PC-3 (cell line): Measurements from ENCODE around the gene MYL1. TPM values are rescaled to one million over a fixed set of nuclear protein-coding genes. Genes with fewer than 3 reads are reported as not detected.

Experiments
- ATAC-seq: fragments of 200-7000 bp; cut with Tn5 transposase; 2 replicates; pipeline ENCODE4 v1.9.1; 2020; ENCODE audit warnings: mild to moderate bottlenecking, moderate library complexity
- BruUV-seq: library from RNA; stranded (reverse); fragments of 400-500 nt; replicated peaks from 2 replicates; lab custom pipeline; 2021; lab: Mats Ljungman, UMichigan
- CTCF ChIA-PET: fragments of 300-600 bp; sonication (Branson Sonifier 250); formaldehyde crosslinking; loops from one replicate; lab custom pipeline; 2022; ENCODE audit warnings: antibody characterized with exemption; lab: Charles Lee
- POLR2A ChIA-PET: fragments of 300-600 bp; sonication (Branson Sonifier 250); formaldehyde crosslinking; loops from one replicate; lab custom pipeline; 2022; ENCODE audit warnings: antibody characterized with exemption; ENCODE audit not compliant: unreplicated experiment; lab: Charles Lee
- DNase-seq: peaks from one replicate; pipeline ENCODE4 v3.0.0-alpha.2; 2015
- H2AFZ ChIP-seq: fragments of 300-600 bp; sonication (generic); 2 replicates; pipeline ENCODE4 v1.6.0; 2016; ENCODE audit warnings: antibody characterized with exemption, low read length
- H3F3A ChIP-seq: fragments of 300-600 bp; sonication (generic); one replicate; pipeline ENCODE4 v1.6.0; 2017; ENCODE audit warnings: antibody characterized with exemption, low read length, control low read depth, mild to moderate bottlenecking; ENCODE audit not compliant: unreplicated experiment
- H3K27ac ChIP-seq: fragments of 300-600 bp; sonication (generic); 2 replicates; pipeline ENCODE4 v1.5.1; 2016; ENCODE audit warnings: mild to moderate bottlenecking, low read length
- H3K27me3 ChIP-seq: fragments of 300-600 bp; sonication (generic); 2 replicates; pipeline ENCODE4 v1.6.1; 2016; ENCODE audit warnings: low read length, mixed read lengths
- H3K36me3 ChIP-seq: fragments of 300-600 bp; sonication (generic); 2 replicates; pipeline ENCODE4 v1.6.1; 2016; ENCODE audit warnings: low read depth, mixed run types, low read length, mixed read lengths
- H3K4me1 ChIP-seq: fragments of 300-600 bp; sonication (generic); 2 replicates; pipeline ENCODE4 v1.5.1; 2016; ENCODE audit warnings: low read length; ENCODE audit not compliant: insufficient read depth
- H3K4me2 ChIP-seq: fragments of 300-600 bp; sonication (generic); 2 replicates; pipeline ENCODE4 v1.6.0; 2016; ENCODE audit warnings: low read length
- H3K4me3 ChIP-seq: fragments of 300-600 bp; sonication (generic); 2 replicates; pipeline ENCODE4 v1.5.1; 2016; ENCODE audit warnings: mild to moderate bottlenecking, low read length, mixed read lengths
- H3K79me2 ChIP-seq: fragments of 300-600 bp; sonication (generic); 2 replicates; pipeline ENCODE4 v1.6.1; 2017; ENCODE audit warnings: low read length, mixed read lengths
- H3K9ac ChIP-seq: fragments of 300-600 bp; sonication (generic); 2 replicates; pipeline ENCODE4 v1.6.0; 2016; ENCODE audit warnings: mild to moderate bottlenecking, low read length
- H3K9me2 ChIP-seq: fragments of 300-600 bp; sonication (generic); replicated peaks from 2 replicates; pipeline ENCODE4 v1.6.1; 2016; ENCODE audit warnings: mixed run types, low read length, mixed read lengths
- H3K9me3 ChIP-seq: fragments of 300-600 bp; sonication (generic); 2 replicates; pipeline ENCODE4 v1.6.1; 2016; ENCODE audit warnings: low read length, mixed read lengths
- H4K20me1 ChIP-seq: fragments of 300-600 bp; sonication (generic); 2 replicates; pipeline ENCODE4 v1.6.1; 2016; ENCODE audit warnings: low read length, mixed read lengths
- EZH2 ChIP-seq: fragments of 300-600 bp; sonication (generic); IDR thresholded peaks from one replicate; pipeline ENCODE4 v1.6.1; 2017; ENCODE audit warnings: antibody characterized with exemption, mild to moderate bottlenecking, low read length; ENCODE audit not compliant: unreplicated experiment
- EZH2phosphoT487 ChIP-seq: fragments of 300-600 bp; sonication (generic); IDR thresholded peaks from 2 replicates; pipeline ENCODE4 v1.6.1; 2018; ENCODE audit warnings: mild to moderate bottlenecking, antibody characterized with exemption, low read length, borderline replicate concordance
- intact Hi-C: fragments of 100-400 bp; cut with micrococcal nuclease; formaldehyde crosslinking; loops from 2 replicates; pipeline ENCODE4 v1.9.0; 2023
- total RNA-seq: library from RNA; depleted of rRNA; stranded (reverse); fragments of >200 nt; gene quantifications from 2 replicates; pipeline ENCODE4 v1.2.3, GENCODE V29; 2014
- TF ChIP-seq, protein P1 (sequence below): fragments of 300-600 bp; sonication (generic); conservative IDR thresholded peaks from 2 replicates; pipeline ENCODE4 v1.5.1; 2017; ENCODE audit warnings: antibody characterized with exemption, low read depth, mild to moderate bottlenecking, low read length

Gene MYL1
- total RNA-seq, 1 experiment from 2014 or later: not detected

DNA sequence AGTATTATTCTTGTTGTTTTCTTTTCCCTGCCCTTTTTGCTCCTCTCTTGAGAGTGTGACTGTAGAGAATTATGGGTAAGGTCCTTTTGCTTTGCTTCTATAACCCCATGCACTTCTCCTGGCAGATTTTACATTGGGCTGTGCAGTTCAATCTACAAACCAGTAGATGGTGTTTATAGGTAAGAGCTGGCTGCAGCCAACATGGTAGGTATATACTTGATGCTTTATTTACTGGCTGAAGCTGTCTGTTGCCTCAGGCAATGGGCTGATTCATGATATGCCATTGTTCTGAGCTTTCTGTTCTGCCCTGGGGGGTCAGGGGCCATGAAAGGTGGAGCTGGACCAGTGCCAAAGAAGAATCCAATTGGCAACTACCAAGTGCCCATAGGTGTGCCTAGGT lies 48.3 kb upstream of the MYL1 start:
- Histone ChIP-seq H3K36me3 (no peaks in the 10 kb centered on the region), H3K4me3 (no peak overlapping the region), H3K4me2 (no peak overlapping the region), H3K27me3 (no peaks in the 10 kb centered on the region), H3K4me1 (no peaks in the 10 kb centered on the region), H3K79me2 (no peaks in the 10 kb centered on the region), H3F3A (no peaks in the 10 kb centered on the region), H3K27ac (no peak overlapping the region), H2AFZ (no peak overlapping the region), H3K9ac (no peak overlapping the region), H3K9me2 (no peaks in the 10 kb centered on the region), H4K20me1 (no peaks in the 10 kb centered on the region), H3K9me3 (no peaks in the 10 kb centered on the region)
- TF ChIP-seq, protein P1, sequence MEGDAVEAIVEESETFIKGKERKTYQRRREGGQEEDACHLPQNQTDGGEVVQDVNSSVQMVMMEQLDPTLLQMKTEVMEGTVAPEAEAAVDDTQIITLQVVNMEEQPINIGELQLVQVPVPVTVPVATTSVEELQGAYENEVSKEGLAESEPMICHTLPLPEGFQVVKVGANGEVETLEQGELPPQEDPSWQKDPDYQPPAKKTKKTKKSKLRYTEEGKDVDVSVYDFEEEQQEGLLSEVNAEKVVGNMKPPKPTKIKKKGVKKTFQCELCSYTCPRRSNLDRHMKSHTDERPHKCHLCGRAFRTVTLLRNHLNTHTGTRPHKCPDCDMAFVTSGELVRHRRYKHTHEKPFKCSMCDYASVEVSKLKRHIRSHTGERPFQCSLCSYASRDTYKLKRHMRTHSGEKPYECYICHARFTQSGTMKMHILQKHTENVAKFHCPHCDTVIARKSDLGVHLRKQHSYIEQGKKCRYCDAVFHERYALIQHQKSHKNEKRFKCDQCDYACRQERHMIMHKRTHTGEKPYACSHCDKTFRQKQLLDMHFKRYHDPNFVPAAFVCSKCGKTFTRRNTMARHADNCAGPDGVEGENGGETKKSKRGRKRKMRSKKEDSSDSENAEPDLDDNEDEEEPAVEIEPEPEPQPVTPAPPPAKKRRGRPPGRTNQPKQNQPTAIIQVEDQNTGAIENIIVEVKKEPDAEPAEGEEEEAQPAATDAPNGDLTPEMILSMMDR: peak; percentile 49
- TF ChIP-seq EZH2 (no peak), EZH2phosphoT487 (no peak)
- ChIA-PET POLR2A (no interaction called here), CTCF (no interaction called here)
- DNase-seq (peak; percentile 26), ATAC-seq (no peak)
- intact Hi-C loops: no loop called here
- BruUV-seq: no TSS peak

DNA sequence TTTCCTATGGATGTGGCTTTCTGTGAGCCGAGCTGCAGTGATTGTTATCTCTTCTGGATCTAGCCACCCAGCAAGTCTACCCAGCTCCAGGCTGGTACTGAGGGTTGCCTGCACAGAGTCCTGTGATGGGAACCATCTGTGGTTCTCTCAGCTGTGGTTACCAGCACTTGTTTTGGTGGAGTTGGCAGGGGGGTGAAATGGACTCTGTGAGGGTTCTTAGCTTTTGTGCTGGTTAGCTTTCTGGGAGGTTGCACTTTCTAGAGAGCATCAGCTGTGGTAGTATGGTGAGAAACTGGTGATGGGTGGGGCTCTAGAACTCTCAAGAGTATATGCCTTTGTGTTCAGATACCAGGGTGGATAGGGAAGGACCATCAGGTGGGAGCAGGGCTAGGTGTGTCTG lies 45.4 kb upstream of the MYL1 start:
- no peak overlapping the region for H3K4me2 ChIP-seq
- H3F3A ChIP-seq: no peaks in the 10 kb centered on the region
- no peaks in the 10 kb centered on the region for H3K9me3 ChIP-seq
- no peak overlapping the region for H3K4me3 ChIP-seq
- no peaks in the 10 kb centered on the region for H4K20me1 ChIP-seq
- intact Hi-C loops: no loop called here
- no peaks in the 10 kb centered on the region for H3K9me2 ChIP-seq
- DNase-seq (no peak), ATAC-seq (no peak)
- H3K9ac ChIP-seq: no peak overlapping the region
- POLR2A ChIA-PET: no interaction called here
- no peak for TF ChIP-seq EZH2
- TF ChIP-seq EZH2phosphoT487: no peak
- TF ChIP-seq, protein P1: no peak
- no peaks in the 10 kb centered on the region for H3K36me3 ChIP-seq
- H2AFZ ChIP-seq: no peak overlapping the region
- BruUV-seq: no TSS peak
- no peak overlapping the region for H3K27ac ChIP-seq
- no peaks in the 10 kb centered on the region for H3K79me2 ChIP-seq
- H3K4me1 ChIP-seq: no peaks in the 10 kb centered on the region
- CTCF ChIA-PET: no interaction called here
- H3K27me3 ChIP-seq: no peaks in the 10 kb centered on the region

DNA sequence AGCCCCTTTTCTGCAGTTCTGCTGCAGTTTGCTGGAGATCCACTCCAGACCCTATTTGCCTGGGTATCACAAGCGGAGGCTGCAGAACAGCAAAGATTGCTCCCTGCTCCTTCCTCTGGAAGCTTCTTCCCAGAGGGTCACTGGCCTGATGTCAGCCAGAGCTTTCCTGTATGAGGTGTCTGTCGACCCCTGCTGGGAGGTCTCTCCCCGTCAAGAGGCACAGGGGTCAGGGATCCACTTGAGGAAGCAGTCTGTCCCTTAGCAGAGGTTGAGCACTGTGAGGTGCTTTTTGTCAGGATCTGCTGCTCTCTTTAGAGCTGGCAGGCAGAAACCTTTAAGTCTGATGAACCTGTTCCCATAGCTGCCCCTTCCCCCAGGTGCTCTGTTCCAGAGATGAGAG lies 42.0 kb upstream of the MYL1 start:
- Histone ChIP-seq H3K27me3 (no peaks in the 10 kb centered on the region), H2AFZ (no peak overlapping the region), H3K9me3 (no peaks in the 10 kb centered on the region), H3K9me2 (no peaks in the 10 kb centered on the region), H3K79me2 (no peaks in the 10 kb centered on the region), H3K4me2 (no peak overlapping the region), H3K9ac (no peak overlapping the region), H3K36me3 (no peaks in the 10 kb centered on the region), H4K20me1 (no peaks in the 10 kb centered on the region), H3K27ac (no peak overlapping the region), H3K4me1 (no peaks in the 10 kb centered on the region), H3K4me3 (no peak overlapping the region), H3F3A (no peaks in the 10 kb centered on the region)
- DNase-seq (no peak), ATAC-seq (no peak)
- POLR2A ChIA-PET: no interaction called here
- intact Hi-C loops: no loop called here
- no peak for TF ChIP-seq EZH2
- TF ChIP-seq, protein P1: no peak
- no peak for TF ChIP-seq EZH2phosphoT487
- no TSS peak for BruUV-seq
- CTCF ChIA-PET: no interaction called here
